CD4-positive, alpha-beta T cell (primary cell): ENCODE data around the gene F10. TPM values are rescaled to one million over a fixed set of nuclear protein-coding genes. Genes with fewer than 3 reads are reported as not detected.

Source experiments
- ATAC-seq: fragments of 200-7000 bp; cut with Tn5 transposase; one replicate; pipeline ENCODE4 v1.10.0; 2022; ENCODE audit warnings: mild to moderate bottlenecking; ENCODE audit not compliant: poor library complexity
- CTCF ChIA-PET: fragments of 350-600 bp; sonication (Branson Sonifier 250); formaldehyde crosslinking; loops from one replicate; lab custom pipeline; 2021; ENCODE audit warnings: antibody characterized with exemption, inconsistent platforms; lab: Charles Lee
- POLR2A ChIA-PET: fragments of 350-600 bp; sonication (Branson Sonifier 250); formaldehyde crosslinking; loops from one replicate; lab custom pipeline; 2021; ENCODE audit warnings: antibody characterized with exemption, inconsistent platforms; lab: Charles Lee
- DNase-seq, 14 experiments: peaks; one replicate each; pipeline ENCODE4 v3.0.0-alpha.2; 2013 to 2020; ENCODE audit warnings: mixed read lengths in 2 of 14
- H3K27ac ChIP-seq, 2 donors: one replicate each; pipeline versions ENCODE4 v1.5.1 to v1.7.0; 2013; ENCODE audit warnings: low read length in 2 of 2, low read depth in 1 of 2, mild to moderate bottlenecking in 1 of 2
- H3K27me3 ChIP-seq, 2 experiments: 1 replicate in 1 of 2; 2 replicates in 1 of 2; pipeline versions ENCODE4 v1.6.1 to v1.7.0; 2013; ENCODE audit warnings: low read length in 2 of 2, control low read depth in 1 of 2, mild to moderate bottlenecking in 1 of 2, moderate library complexity in 1 of 2; ENCODE audit not compliant: insufficient read depth in 2 of 2, control insufficient read depth in 1 of 2
- H3K36me3 ChIP-seq: one replicate; pipeline ENCODE4 v1.6.1; 2013; ENCODE audit warnings: low read length, control low read depth; ENCODE audit not compliant: insufficient read depth
- H3K4me1 ChIP-seq: one replicate; pipeline ENCODE4 v1.6.1; 2013; ENCODE audit warnings: low read length, control low read depth; ENCODE audit not compliant: insufficient read depth
- H3K4me3 ChIP-seq: one replicate; pipeline ENCODE4 v1.5.1; 2013; ENCODE audit warnings: mild to moderate bottlenecking, low read length, moderate library complexity
- H3K9me3 ChIP-seq, 2 experiments: 1 replicate in 1 of 2; 2 replicates in 1 of 2; pipeline versions ENCODE4 v1.6.1 to v1.7.0; 2013; ENCODE audit warnings: low read length in 2 of 2, mild to moderate bottlenecking in 2 of 2, control low read depth in 1 of 2, moderate library complexity in 1 of 2; ENCODE audit not compliant: control insufficient read depth in 1 of 2, insufficient read depth in 1 of 2
- H3K27ac Mint-ChIP-seq: one replicate; pipeline ENCODE4 v1.8.0; 2020; ENCODE audit warnings: mixed read lengths
- H3K27me3 Mint-ChIP-seq: one replicate; pipeline ENCODE4 v1.8.0; 2021; ENCODE audit warnings: mixed read lengths
- H3K36me3 Mint-ChIP-seq: one replicate; pipeline ENCODE4 v1.8.0; 2021; ENCODE audit warnings: low read depth, mixed read lengths
- H3K4me1 Mint-ChIP-seq: one replicate; pipeline ENCODE4 v1.8.0; 2021; ENCODE audit warnings: low read depth, mixed read lengths
- H3K4me3 Mint-ChIP-seq: one replicate; pipeline ENCODE4 v1.8.0; 2020; ENCODE audit warnings: mild to moderate bottlenecking, mixed read lengths
- H3K9me3 Mint-ChIP-seq: one replicate; pipeline ENCODE4 v1.8.0; 2020; ENCODE audit warnings: mixed read lengths
- CTCF ChIP-seq: fragments of 200-600 bp; IDR thresholded peaks from one replicate; pipeline ENCODE4 v1.8.0; 2022; ENCODE audit warnings: antibody characterized with exemption, mild to moderate bottlenecking
- intact Hi-C, 2 experiments: fragments of 100-400 bp; cut with DNase I in 1 of 2; cut with micrococcal nuclease in 1 of 2; formaldehyde crosslinking; loops; one replicate each; pipeline versions ENCODE4 v1.15.1 to v1.9.0; 2023 to 2025; cut with DNase I, micrococcal nuclease
- total RNA-seq, 174 experiments: library from RNA in 2 of 174; stranded (reverse) in 2 of 174; gene quantifications; one replicate each; pipeline ENCODE4 v1.2.3 and lab custom pipeline; 2021 to 2026

Gene F10
- total RNA-seq, 2 experiments from 2014 or later: not detected

DNA sequence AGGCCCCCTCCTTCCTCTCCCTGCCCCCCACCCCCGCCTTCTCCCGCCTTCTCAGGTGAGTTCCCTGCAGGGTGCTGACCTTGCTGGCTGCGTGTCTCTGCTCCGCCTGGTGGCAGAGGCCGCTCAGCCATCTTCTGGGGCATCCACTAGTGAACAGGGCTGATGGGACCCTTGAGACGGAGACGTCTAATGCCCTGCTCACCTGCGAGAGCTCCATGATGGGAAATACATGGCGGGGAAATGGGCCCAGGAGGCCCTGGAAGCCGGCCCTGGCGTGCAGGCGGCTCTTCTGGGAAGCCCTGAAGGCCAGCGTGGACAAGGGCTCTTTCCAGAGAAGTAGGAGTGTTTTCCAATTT lies 32.2 kb upstream of the F10 start:
- ATAC-seq (no peak), DNase-seq (no peak)
- POLR2A ChIA-PET: no interaction called here
- TF ChIP-seq CTCF: no peak
- H3K27me3 Mint-ChIP-seq: no peaks in the 10 kb centered on the region
- H3K9me3 Mint-ChIP-seq: no peaks in the 10 kb centered on the region
- peaks cover 16% of the 10 kb centered on the region for H3K36me3 Mint-ChIP-seq
- no peaks in the 10 kb centered on the region for H3K27me3 ChIP-seq
- H3K27ac Mint-ChIP-seq: no peak overlapping the region
- peaks cover 2% of the 10 kb centered on the region for H3K36me3 ChIP-seq
- H3K9me3 ChIP-seq: no peaks in the 10 kb centered on the region
- H3K27ac ChIP-seq: no peak overlapping the region
- CTCF ChIA-PET: no interaction called here
- H3K4me1 Mint-ChIP-seq: no peaks in the 10 kb centered on the region
- no peaks in the 10 kb centered on the region for H3K4me1 ChIP-seq
- no peak overlapping the region for H3K4me3 Mint-ChIP-seq
- H3K4me3 ChIP-seq: no peak overlapping the region
- intact Hi-C loops: no loop called here

DNA sequence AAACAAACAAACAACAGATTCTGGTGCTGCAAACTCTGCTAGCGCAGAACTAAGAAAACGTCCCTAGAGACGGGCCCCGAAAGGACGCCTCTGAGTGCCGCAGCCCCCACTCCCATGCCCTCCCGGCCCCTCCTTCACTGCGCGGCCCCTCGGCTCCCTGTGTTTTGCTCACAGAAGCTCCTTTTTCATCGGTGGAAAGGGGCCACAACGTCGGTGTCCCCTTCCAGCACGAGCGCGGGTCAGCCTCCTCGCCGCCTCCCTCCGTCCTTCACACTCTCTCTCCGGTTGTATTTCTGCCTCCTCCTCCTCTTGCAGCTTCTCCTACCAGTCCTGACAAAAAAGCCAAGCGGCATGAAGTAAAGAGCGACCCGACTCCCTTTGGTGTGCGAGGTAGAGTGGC lies 31.8 kb upstream of the F10 start:
- no peak for TF ChIP-seq CTCF
- H3K36me3 ChIP-seq: peaks cover 2% of the 10 kb centered on the region
- no peak overlapping the region for H3K4me3 ChIP-seq
- Mint-ChIP-seq H3K4me3 (no peak overlapping the region), H3K36me3 (peaks cover 16% of the 10 kb centered on the region), H3K27me3 (no peaks in the 10 kb centered on the region), H3K4me1 (no peaks in the 10 kb centered on the region), H3K9me3 (no peaks in the 10 kb centered on the region), H3K27ac (no peak overlapping the region)
- POLR2A ChIA-PET: no interaction called here
- CTCF ChIA-PET: no interaction called here
- DNase-seq (no peak), ATAC-seq (no peak)
- no peaks in the 10 kb centered on the region for H3K27me3 ChIP-seq
- H3K4me1 ChIP-seq: no peaks in the 10 kb centered on the region
- intact Hi-C loops: no loop called here
- no peak overlapping the region for H3K27ac ChIP-seq
- no peaks in the 10 kb centered on the region for H3K9me3 ChIP-seq

- Mint-ChIP-seq H3K36me3 (peaks cover 16% of the 10 kb centered on the region), H3K27me3 (no peaks in the 10 kb centered on the region), H3K4me3 (no peak overlapping the region), H3K9me3 (no peaks in the 10 kb centered on the region), H3K27ac (no peak overlapping the region), H3K4me1 (no peaks in the 10 kb centered on the region)
- H3K27ac ChIP-seq: no peak overlapping the region
- no peaks in the 10 kb centered on the region for H3K27me3 ChIP-seq
- peaks cover 2% of the 10 kb centered on the region for H3K36me3 ChIP-seq
- CTCF ChIA-PET: no interaction called here
- intact Hi-C loops: no loop called here
- no peak for TF ChIP-seq CTCF
- no peaks in the 10 kb centered on the region for H3K9me3 ChIP-seq
- POLR2A ChIA-PET: no interaction called here
- H3K4me3 ChIP-seq: no peak overlapping the region
- DNase-seq (no peak), ATAC-seq (no peak)
- no peaks in the 10 kb centered on the region for H3K4me1 ChIP-seq
Observed at GRCh38 chr13:113091211-113091771, 31.3 kb upstream of the F10 start.
